HepG2 (cell line): Measurements from ENCODE around the gene GAL3ST3. TPM values are rescaled to one million over a fixed set of nuclear protein-coding genes. Genes with fewer than 3 reads are reported as not detected.

ENCODE experiments used
- ARNT2 ChIP-seq: sonication (generic); formaldehyde crosslinking; IDR thresholded peaks from 2 replicates; pipeline ENCODE4 v1.8.0; 2022; ENCODE audit warnings: mild to moderate bottlenecking, low read depth, missing genetic modification reagents, moderate library complexity
- CHCHD3 ChIP-seq: sonication (generic); formaldehyde crosslinking; IDR thresholded peaks from 2 replicates; pipeline ENCODE4 v1.8.0; 2022; ENCODE audit warnings: mild to moderate bottlenecking, missing genetic modification reagents, moderate library complexity
- CTCF ChIP-seq: sonication (generic); formaldehyde crosslinking; IDR thresholded peaks from 2 replicates; pipeline ENCODE4 v1.5.0; 2020; ENCODE audit warnings: mild to moderate bottlenecking, missing genetic modification reagents, moderate library complexity
- FUBP1 ChIP-seq: sonication (generic); formaldehyde crosslinking; IDR thresholded peaks from 2 replicates; pipeline ENCODE4 v1.5.1; 2020; ENCODE audit warnings: missing genetic modification reagents, mild to moderate bottlenecking, borderline replicate concordance
- RARG ChIP-seq: sonication (generic); formaldehyde crosslinking; IDR thresholded peaks from 2 replicates; pipeline ENCODE4 v1.4.0; 2020; ENCODE audit warnings: low read depth, mild to moderate bottlenecking, missing genetic modification reagents
- THAP11 ChIP-seq: IDR thresholded peaks from 2 replicates; pipeline ENCODE4 v1.6.1; 2016; ENCODE audit warnings: missing biosample characterization, missing genetic modification reagents
- UBTF ChIP-seq: sonication (generic); formaldehyde crosslinking; IDR thresholded peaks from 2 replicates; pipeline ENCODE4 v1.4.0; 2020; ENCODE audit warnings: mild to moderate bottlenecking, missing genetic modification reagents
- ZBTB25 ChIP-seq: IDR thresholded peaks from 2 replicates; pipeline ENCODE4 v1.6.1; 2018; ENCODE audit warnings: missing genetic modification reagents
- ZBTB34 ChIP-seq: sonication (generic); formaldehyde crosslinking; IDR thresholded peaks from 2 replicates; pipeline ENCODE4 v1.8.0; 2022; ENCODE audit warnings: mild to moderate bottlenecking, missing genetic modification reagents
- ZNF12 ChIP-seq: sonication (generic); formaldehyde crosslinking; IDR thresholded peaks from 2 replicates; pipeline ENCODE4 v1.5.0; 2020; ENCODE audit warnings: missing genetic modification reagents
- ZNF335 ChIP-seq: sonication (generic); formaldehyde crosslinking; IDR thresholded peaks from 2 replicates; pipeline ENCODE4 v1.4.0; 2020; ENCODE audit warnings: missing genetic modification reagents
- ZNF33A ChIP-seq: sonication (generic); formaldehyde crosslinking; IDR thresholded peaks from 2 replicates; pipeline ENCODE4 v1.5.1; 2020; ENCODE audit warnings: missing genetic modification reagents, mild to moderate bottlenecking, moderate library complexity, borderline replicate concordance
- ZNF572 ChIP-seq: sonication (generic); formaldehyde crosslinking; IDR thresholded peaks from 2 replicates; pipeline ENCODE4 v1.5.1; 2020; ENCODE audit warnings: mild to moderate bottlenecking, missing genetic modification reagents
- ZNF644 ChIP-seq: IDR thresholded peaks from 2 replicates; pipeline ENCODE4 v1.6.1; 2016; ENCODE audit warnings: low read depth
- ZNF766 ChIP-seq: sonication (generic); formaldehyde crosslinking; IDR thresholded peaks from 2 replicates; pipeline ENCODE4 v1.5.0; 2020; ENCODE audit warnings: missing genetic modification reagents, borderline replicate concordance
- ZNF780A ChIP-seq: sonication (generic); formaldehyde crosslinking; IDR thresholded peaks from 2 replicates; pipeline ENCODE4 v1.8.0; 2022; ENCODE audit warnings: mild to moderate bottlenecking, missing genetic modification reagents, moderate library complexity
- ZNF839 ChIP-seq: sonication (generic); formaldehyde crosslinking; IDR thresholded peaks from 2 replicates; pipeline ENCODE4 v1.4.0; 2020; ENCODE audit warnings: missing genetic modification reagents, mild to moderate bottlenecking, borderline replicate concordance
- ZSCAN30 ChIP-seq: sonication (generic); formaldehyde crosslinking; IDR thresholded peaks from 2 replicates; pipeline ENCODE4 v1.5.0; 2020; ENCODE audit warnings: mild to moderate bottlenecking, missing genetic modification reagents
- polyA plus RNA-seq, 8 experiments: library from polyadenylated mRNA; depleted of rRNA in 3 of 8; stranded (reverse) in 7 of 8; unstranded in 1 of 8; fragments of >200 nt; fragmentation: Illumina TruSeq in 4 of 8; extraction: Trizol in 4 of 8; gene quantifications; 2 replicates each; pipeline versions ENCODE4 v1.2.1 to v1.2.3, GENCODE V29; 2011 to 2016; ENCODE audit warnings: low read depth in 4 of 8, missing spikeins in 1 of 8, mixed read lengths in 1 of 8; ENCODE audit not compliant: insufficient read depth in 1 of 8
- total RNA-seq, 5 experiments: library from RNA; depleted of rRNA; stranded (reverse); fragments of >200 nt; fragmentation: Illumina TruSeq; extraction: Trizol; gene quantifications; 2 replicates each; pipeline ENCODE4 v1.2.3, GENCODE V29; 2016; ENCODE audit warnings: low read depth in 1 of 5
- TF ChIP-seq, protein P1 (sequence below): sonication (generic); formaldehyde crosslinking; IDR thresholded peaks from 2 replicates; pipeline ENCODE4 v1.5.0; 2020; ENCODE audit warnings: missing genetic modification reagents, mild to moderate bottlenecking, borderline replicate concordance

The GAL3ST3 gene
- total and polyA plus RNA-seq, 2 of the 13 experiments (the other 11 are each of a cell fraction or from before 2014, with no cell fraction given) = not detected

DNA sequence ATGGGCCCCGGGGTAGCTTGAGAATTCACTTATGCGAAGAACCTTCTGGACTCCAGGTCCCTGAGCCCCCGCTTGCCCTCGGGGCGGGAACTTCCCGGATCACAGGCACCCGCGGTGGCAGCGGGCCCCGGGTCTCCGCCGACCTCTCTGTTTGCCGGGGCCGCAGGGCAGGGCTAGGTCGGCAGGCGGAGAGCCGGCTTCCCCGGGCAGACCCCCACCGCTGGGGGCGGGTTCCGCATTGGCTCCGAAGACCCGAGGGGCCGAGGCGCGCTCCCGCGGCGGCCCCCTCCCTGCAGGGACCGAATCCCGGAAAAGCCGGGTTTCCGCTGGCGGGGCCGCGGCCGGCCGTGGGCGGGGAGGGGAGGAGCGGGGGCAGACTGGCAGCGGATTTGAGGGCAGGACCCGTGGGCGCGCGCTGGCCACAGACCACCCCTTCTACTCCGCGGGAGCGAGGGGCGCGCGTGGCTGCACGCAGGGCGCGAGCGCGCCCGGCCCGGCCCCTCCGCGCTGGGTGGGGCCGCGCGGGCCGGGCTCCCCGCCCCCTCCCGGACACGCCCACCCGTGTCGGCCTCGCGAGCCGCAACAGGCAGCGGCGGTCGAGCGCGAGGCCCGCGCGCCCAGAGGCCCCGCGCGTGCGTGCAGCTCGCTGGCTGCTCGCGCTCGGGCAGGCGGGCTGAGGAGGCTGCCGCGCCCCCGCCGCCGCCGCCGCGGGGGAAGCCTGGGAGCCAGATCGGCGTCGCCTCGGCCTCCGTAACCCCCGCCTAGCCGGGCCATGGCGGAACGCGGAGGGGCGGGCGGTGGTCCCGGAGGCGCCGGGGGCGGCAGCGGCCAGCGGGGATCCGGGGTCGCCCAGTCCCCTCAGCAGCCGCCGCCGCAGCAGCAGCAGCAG is 21.0 kb upstream of the GAL3ST3 start, which contains the start of gene PACS1 (continued):
- TF ChIP-seq, protein P1, sequence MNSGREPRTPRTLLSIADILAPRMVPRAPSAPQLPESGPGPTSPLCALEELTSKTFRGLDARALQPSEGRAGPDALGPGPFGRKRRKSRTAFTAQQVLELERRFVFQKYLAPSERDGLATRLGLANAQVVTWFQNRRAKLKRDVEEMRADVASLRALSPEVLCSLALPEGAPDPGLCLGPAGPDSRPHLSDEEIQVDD (CRISPR knock-in tag) = no peak
- TF ChIP-seq CHCHD3 (CRISPR knock-in tag) (no peak), ZNF766 (no peak), ZNF33A (CRISPR knock-in tag) (no peak), ZBTB34 (CRISPR knock-in tag) (no peak), ZNF780A (CRISPR knock-in tag) (no peak), ZNF644 (CRISPR knock-in tag) (no peak), RARG (CRISPR knock-in tag) (no peak), ZNF572 (CRISPR knock-in tag) (no peak), ZNF12 (CRISPR knock-in tag) (no peak), CTCF (CRISPR knock-in tag) (no peak), FUBP1 (no peak), UBTF (peak; percentile 52; the same call in 1 of the 2 replicates), THAP11 (CRISPR knock-in tag) (no peak), ARNT2 (CRISPR knock-in tag) (no peak), ZSCAN30 (CRISPR knock-in tag) (no peak), ZBTB25 (CRISPR knock-in tag) (no peak), ZNF839 (CRISPR knock-in tag) (no peak), ZNF335 (no peak)
